GM12878 (cell line): ENCODE results near the gene USP17L20. TPM values are rescaled to one million over a fixed set of nuclear protein-coding genes. Genes with fewer than 3 reads are reported as not detected.

Source experiments
- polyA plus RNA-seq, 11 experiments: library from polyadenylated mRNA; depleted of rRNA in 4 of 11; unstranded in 6 of 11; stranded (reverse) in 5 of 11; fragments of >200 nt; fragmentation: Nextera tagmentation in 4 of 11; fragmentation: Illumina TruSeq in 1 of 11; extraction: Ambion mirVana in 4 of 11; extraction: Trizol in 1 of 11; gene quantifications; 1 replicate in 1 of 11; 2 replicates in 10 of 11; pipeline versions ENCODE4 v1.2.1 to v1.2.3, GENCODE V29; 2011 to 2016; ENCODE audit warnings: inconsistent platforms in 2 of 11, missing spikeins in 2 of 11, low read depth in 1 of 11
- total RNA-seq, 4 experiments: library from RNA; depleted of rRNA in 3 of 4; stranded (reverse); fragments of >200 nt in 3 of 4; fragmentation: Illumina TruSeq in 1 of 4; extraction: Trizol in 1 of 4; gene quantifications; 2 replicates each; pipeline versions ENCODE4 v1.2.1 to v1.2.3, GENCODE V29; 2013 to 2021

Gene USP17L20
- total and polyA plus RNA-seq, 10 of the 15 experiments (the other 5 are each of a cell fraction or from before 2014, with no cell fraction given): not detected

Other genes with a start within 250 kb of the USP17L20 start
Only the 7 nearest of the 20 such genes appear.
- not detected in 2 replicates for gene USP17L13, start 33.2 kb upstream of the USP17L20 start, total RNA-seq (2014; rRNA removed)
- not detected in 2 replicates for gene USP17L13, start 33.2 kb upstream of the USP17L20 start, total RNA-seq (2014; rRNA removed; fragmentation: Illumina TruSeq; extraction: Trizol)
- not detected in 2 replicates for gene USP17L13, start 33.2 kb upstream of the USP17L20 start, total RNA-seq (2021)
- not detected in 2 replicates for gene USP17L13, start 33.2 kb upstream of the USP17L20 start, polyA plus RNA-seq (2011; rRNA removed)
- gene USP17L13, start 33.2 kb upstream of the USP17L20 start, polyA plus RNA-seq (2014; fragmentation: Illumina TruSeq; extraction: Trizol): not detected in 2 replicates
- gene USP17L13, start 33.2 kb upstream of the USP17L20 start, polyA plus RNA-seq (2014; fragmentation: Nextera tagmentation; extraction: Ambion mirVana): not detected
- gene USP17L13, start 33.2 kb upstream of the USP17L20 start, polyA plus RNA-seq (2014; rRNA removed): not detected in 2 replicates
- gene USP17L13, start 33.2 kb upstream of the USP17L20 start, polyA plus RNA-seq (2016; fragmentation: Nextera tagmentation; extraction: Ambion mirVana): not detected
- gene USP17L15, start 23.7 kb upstream of the USP17L20 start, total RNA-seq (2014; rRNA removed): not detected in 2 replicates
- not detected in 2 replicates for gene USP17L15, start 23.7 kb upstream of the USP17L20 start, total RNA-seq (2014; rRNA removed; fragmentation: Illumina TruSeq; extraction: Trizol)
- gene USP17L15, start 23.7 kb upstream of the USP17L20 start, total RNA-seq (2021): not detected in 2 replicates
- gene USP17L15, start 23.7 kb upstream of the USP17L20 start, polyA plus RNA-seq (2011; rRNA removed): not detected in 2 replicates
- gene USP17L15, start 23.7 kb upstream of the USP17L20 start, polyA plus RNA-seq (2014; fragmentation: Illumina TruSeq; extraction: Trizol): 0.07 TPM in 1 of 2 replicates, not detected in the other
- gene USP17L15, start 23.7 kb upstream of the USP17L20 start, polyA plus RNA-seq (2014; fragmentation: Nextera tagmentation; extraction: Ambion mirVana): under 1 TPM in 1 of 2 experiments, not detected in 1; 0.04 TPM
- gene USP17L15, start 23.7 kb upstream of the USP17L20 start, polyA plus RNA-seq (2014; rRNA removed): 0.12 TPM in 1 of 2 replicates, not detected in the other
- not detected for gene USP17L15, start 23.7 kb upstream of the USP17L20 start, polyA plus RNA-seq (2016; fragmentation: Nextera tagmentation; extraction: Ambion mirVana)
- gene USP17L17, start 14.2 kb upstream of the USP17L20 start, total RNA-seq (2014; rRNA removed): not detected in 2 replicates
- not detected in 2 replicates for gene USP17L17, start 14.2 kb upstream of the USP17L20 start, total RNA-seq (2014; rRNA removed; fragmentation: Illumina TruSeq; extraction: Trizol)
- gene USP17L17, start 14.2 kb upstream of the USP17L20 start, total RNA-seq (2021): not detected in 2 replicates
- not detected in 2 replicates for gene USP17L17, start 14.2 kb upstream of the USP17L20 start, polyA plus RNA-seq (2011; rRNA removed)
- not detected in 2 replicates for gene USP17L17, start 14.2 kb upstream of the USP17L20 start, polyA plus RNA-seq (2014; fragmentation: Illumina TruSeq; extraction: Trizol)
- gene USP17L17, start 14.2 kb upstream of the USP17L20 start, polyA plus RNA-seq (2014; fragmentation: Nextera tagmentation; extraction: Ambion mirVana): not detected
- not detected in 2 replicates for gene USP17L17, start 14.2 kb upstream of the USP17L20 start, polyA plus RNA-seq (2014; rRNA removed)
- not detected for gene USP17L17, start 14.2 kb upstream of the USP17L20 start, polyA plus RNA-seq (2016; fragmentation: Nextera tagmentation; extraction: Ambion mirVana)
- not detected in 2 replicates for gene USP17L18, start 9.5 kb upstream of the USP17L20 start, total RNA-seq (2014; rRNA removed)
- not detected in 2 replicates for gene USP17L18, start 9.5 kb upstream of the USP17L20 start, total RNA-seq (2014; rRNA removed; fragmentation: Illumina TruSeq; extraction: Trizol)
- not detected in 2 replicates for gene USP17L18, start 9.5 kb upstream of the USP17L20 start, total RNA-seq (2021)
- gene USP17L18, start 9.5 kb upstream of the USP17L20 start, polyA plus RNA-seq (2011; rRNA removed): not detected in 2 replicates
- not detected in 2 replicates for gene USP17L18, start 9.5 kb upstream of the USP17L20 start, polyA plus RNA-seq (2014; fragmentation: Illumina TruSeq; extraction: Trizol)
- gene USP17L18, start 9.5 kb upstream of the USP17L20 start, polyA plus RNA-seq (2014; fragmentation: Nextera tagmentation; extraction: Ambion mirVana): not detected
- not detected in 2 replicates for gene USP17L18, start 9.5 kb upstream of the USP17L20 start, polyA plus RNA-seq (2014; rRNA removed)
- not detected for gene USP17L18, start 9.5 kb upstream of the USP17L20 start, polyA plus RNA-seq (2016; fragmentation: Nextera tagmentation; extraction: Ambion mirVana)
- gene USP17L19, start 4.7 kb upstream of the USP17L20 start, total RNA-seq (2014; rRNA removed): not detected in 2 replicates
- not detected in 2 replicates for gene USP17L19, start 4.7 kb upstream of the USP17L20 start, total RNA-seq (2014; rRNA removed; fragmentation: Illumina TruSeq; extraction: Trizol)
- gene USP17L19, start 4.7 kb upstream of the USP17L20 start, total RNA-seq (2021): not detected in 2 replicates
- gene USP17L19, start 4.7 kb upstream of the USP17L20 start, polyA plus RNA-seq (2011; rRNA removed): not detected in 2 replicates
- not detected in 2 replicates for gene USP17L19, start 4.7 kb upstream of the USP17L20 start, polyA plus RNA-seq (2014; fragmentation: Illumina TruSeq; extraction: Trizol)
- gene USP17L19, start 4.7 kb upstream of the USP17L20 start, polyA plus RNA-seq (2014; fragmentation: Nextera tagmentation; extraction: Ambion mirVana): not detected
- not detected in 2 replicates for gene USP17L19, start 4.7 kb upstream of the USP17L20 start, polyA plus RNA-seq (2014; rRNA removed)
- not detected for gene USP17L19, start 4.7 kb upstream of the USP17L20 start, polyA plus RNA-seq (2016; fragmentation: Nextera tagmentation; extraction: Ambion mirVana)
- not detected in 2 replicates for gene USP17L21, start 4.7 kb downstream of the USP17L20 start, total RNA-seq (2014; rRNA removed)
- not detected in 2 replicates for gene USP17L21, start 4.7 kb downstream of the USP17L20 start, total RNA-seq (2014; rRNA removed; fragmentation: Illumina TruSeq; extraction: Trizol)
- not detected in 2 replicates for gene USP17L21, start 4.7 kb downstream of the USP17L20 start, total RNA-seq (2021)
- not detected in 2 replicates for gene USP17L21, start 4.7 kb downstream of the USP17L20 start, polyA plus RNA-seq (2011; rRNA removed)
- gene USP17L21, start 4.7 kb downstream of the USP17L20 start, polyA plus RNA-seq (2014; fragmentation: Illumina TruSeq; extraction: Trizol): not detected in 2 replicates
- not detected for gene USP17L21, start 4.7 kb downstream of the USP17L20 start, polyA plus RNA-seq (2014; fragmentation: Nextera tagmentation; extraction: Ambion mirVana)
- gene USP17L21, start 4.7 kb downstream of the USP17L20 start, polyA plus RNA-seq (2014; rRNA removed): not detected in 2 replicates
- not detected for gene USP17L21, start 4.7 kb downstream of the USP17L20 start, polyA plus RNA-seq (2016; fragmentation: Nextera tagmentation; extraction: Ambion mirVana)
- not detected in 2 replicates for gene USP17L22, start 9.5 kb downstream of the USP17L20 start, total RNA-seq (2014; rRNA removed)
- not detected in 2 replicates for gene USP17L22, start 9.5 kb downstream of the USP17L20 start, total RNA-seq (2014; rRNA removed; fragmentation: Illumina TruSeq; extraction: Trizol)
- not detected in 2 replicates for gene USP17L22, start 9.5 kb downstream of the USP17L20 start, total RNA-seq (2021)
- gene USP17L22, start 9.5 kb downstream of the USP17L20 start, polyA plus RNA-seq (2011; rRNA removed): not detected in 2 replicates
- not detected in 2 replicates for gene USP17L22, start 9.5 kb downstream of the USP17L20 start, polyA plus RNA-seq (2014; fragmentation: Illumina TruSeq; extraction: Trizol)
- not detected for gene USP17L22, start 9.5 kb downstream of the USP17L20 start, polyA plus RNA-seq (2014; fragmentation: Nextera tagmentation; extraction: Ambion mirVana)
- gene USP17L22, start 9.5 kb downstream of the USP17L20 start, polyA plus RNA-seq (2014; rRNA removed): not detected in 2 replicates
- gene USP17L22, start 9.5 kb downstream of the USP17L20 start, polyA plus RNA-seq (2016; fragmentation: Nextera tagmentation; extraction: Ambion mirVana): not detected